Colonic mucosa (tissue), 4 donors: Measurements from ENCODE around the gene XPR1. TPM values are rescaled to one million over a fixed set of nuclear protein-coding genes. Genes with fewer than 3 reads are reported as not detected.

ENCODE experiments used
- DNase-seq: peaks from one replicate; pipeline ENCODE4 v3.0.0-alpha.2; 2020
- H3K27ac ChIP-seq: fragments of 200-600 bp; one replicate; pipeline ENCODE4 v1.8.0; 2021
- H3K27me3 ChIP-seq: fragments of 200-600 bp; one replicate; pipeline ENCODE4 v1.8.0; 2021
- H3K36me3 ChIP-seq: fragments of 200-600 bp; one replicate; pipeline ENCODE4 v1.8.0; 2021
- H3K4me1 ChIP-seq: fragments of 200-600 bp; one replicate; pipeline ENCODE4 v1.8.0; 2021; ENCODE audit warnings: mild to moderate bottlenecking
- H3K4me3 ChIP-seq: fragments of 200-600 bp; one replicate; pipeline ENCODE4 v1.8.0; 2021
- H3K9ac ChIP-seq, 2 donors: one replicate each; pipeline ENCODE4 v1.7.0; 2013; ENCODE audit warnings: control low read depth in 2 of 2, low read depth in 2 of 2, low read length in 2 of 2
- H3K9me3 ChIP-seq: fragments of 200-600 bp; one replicate; pipeline ENCODE4 v1.8.0; 2021
- CTCF ChIP-seq: fragments of 200-600 bp; IDR thresholded peaks from one replicate; pipeline ENCODE4 v1.8.0; 2022; ENCODE audit warnings: antibody characterized with exemption, mild to moderate bottlenecking
- intact Hi-C: fragments of 100-400 bp; cut with DNase I; formaldehyde crosslinking; loops from one replicate; pipeline ENCODE4 v1.14.1; 2022
- total RNA-seq, 2 donors: library from RNA; stranded (reverse); fragmentation: NEBNext Ultra II Directional in 1 of 2; extraction: Animal tissue kit (Norgen Biotek cat#: 25700) in 1 of 2; gene quantifications; one replicate each; pipeline ENCODE4 v1.2.1, GENCODE V29; 2021
- donor health status: healthy.
- donor health status: DM: no; HTN: no; CAD: no.
- donor health status: DM: no; HTN: no; CAD: no.

The XPR1 gene
- total RNA-seq, 2 donors from 2014 or later, result 20.5 to 25.8 TPM

- Histone ChIP-seq H3K9ac (no peak overlapping the region), H3K9me3 (no peaks in the 10 kb centered on the region), H3K4me1 (no peaks in the 10 kb centered on the region), H3K27ac (no peak overlapping the region), H3K27me3 (no peaks in the 10 kb centered on the region), H3K36me3 (no peaks in the 10 kb centered on the region), H3K4me3 (no peak overlapping the region)
- intact Hi-C loops, result no loop called here
- no peak for DNase-seq
- TF ChIP-seq CTCF, result no peak
Observed at GRCh38 chr1:180836449-180836848, 204.6 kb downstream of the XPR1 start.

GRCh38 chr1:180837020-180837419 is 205.2 kb downstream of the XPR1 start:
- no peaks in the 10 kb centered on the region for H3K27me3 ChIP-seq
- H3K4me1 ChIP-seq, result no peaks in the 10 kb centered on the region
- no peaks in the 10 kb centered on the region for H3K36me3 ChIP-seq
- no peak overlapping the region for H3K4me3 ChIP-seq
- no peak for DNase-seq
- intact Hi-C loops, result no loop called here
- TF ChIP-seq CTCF, result no peak
- H3K9me3 ChIP-seq, result no peaks in the 10 kb centered on the region
- no peak overlapping the region for H3K9ac ChIP-seq
- no peak overlapping the region for H3K27ac ChIP-seq

- no peak overlapping the region for H3K27ac ChIP-seq
- H3K4me3 ChIP-seq, result no peak overlapping the region
- TF ChIP-seq CTCF, result no peak
- no peak for DNase-seq
- intact Hi-C loops, result no loop called here
- H3K27me3 ChIP-seq, result no peaks in the 10 kb centered on the region
- no peaks in the 10 kb centered on the region for H3K36me3 ChIP-seq
- no peaks in the 10 kb centered on the region for H3K9me3 ChIP-seq
- H3K4me1 ChIP-seq, result no peaks in the 10 kb centered on the region
- no peak overlapping the region for H3K9ac ChIP-seq
Observed at GRCh38 chr1:180838535-180838934, 206.7 kb downstream of the XPR1 start.

GRCh38 chr1:180839547-180839946 is 207.7 kb downstream of the XPR1 start:
- intact Hi-C loops, result no loop called here
- no peak overlapping the region for H3K27ac ChIP-seq
- no peak overlapping the region for H3K4me3 ChIP-seq
- no peaks in the 10 kb centered on the region for H3K9me3 ChIP-seq
- H3K9ac ChIP-seq, result no peak overlapping the region
- H3K4me1 ChIP-seq, result no peaks in the 10 kb centered on the region
- H3K36me3 ChIP-seq, result no peaks in the 10 kb centered on the region
- no peak for TF ChIP-seq CTCF
- no peak for DNase-seq
- no peaks in the 10 kb centered on the region for H3K27me3 ChIP-seq

GRCh38 chr1:180841415-180841814 is 209.6 kb downstream of the XPR1 start:
- no peak overlapping the region for H3K4me3 ChIP-seq
- no peaks in the 10 kb centered on the region for H3K4me1 ChIP-seq
- no peaks in the 10 kb centered on the region for H3K27me3 ChIP-seq
- TF ChIP-seq CTCF, result no peak
- no peaks in the 10 kb centered on the region for H3K9me3 ChIP-seq
- H3K9ac ChIP-seq, result no peak overlapping the region
- no peaks in the 10 kb centered on the region for H3K36me3 ChIP-seq
- no peak overlapping the region for H3K27ac ChIP-seq
- intact Hi-C loops, result no loop called here
- no peak for DNase-seq

- no peak for TF ChIP-seq CTCF
- Histone ChIP-seq H3K27ac (no peak overlapping the region), H3K4me1 (no peaks in the 10 kb centered on the region), H3K27me3 (no peaks in the 10 kb centered on the region), H3K9ac (no peak overlapping the region), H3K4me3 (no peak overlapping the region), H3K36me3 (no peaks in the 10 kb centered on the region), H3K9me3 (no peaks in the 10 kb centered on the region)
- intact Hi-C loops, result no loop called here
- DNase-seq, result no peak
Observed at GRCh38 chr1:180842052-180842451, 210.2 kb downstream of the XPR1 start.
